HepG2 (cell line): ENCODE data around the gene SPTBN4. TPM values are rescaled to one million over a fixed set of nuclear protein-coding genes. Genes with fewer than 3 reads are reported as not detected.

Experiments
- CHD4 ChIP-seq: fragments of 200-600 bp; sonication (generic); IDR thresholded peaks from 2 replicates; pipeline ENCODE4 v1.7.0; 2017; ENCODE audit warnings: mild to moderate bottlenecking, low read length, borderline replicate concordance
- DPF2 ChIP-seq: sonication (generic); formaldehyde crosslinking; IDR thresholded peaks from 2 replicates; pipeline ENCODE4 v1.4.0; 2020; ENCODE audit warnings: mild to moderate bottlenecking, low read depth, missing genetic modification reagents, borderline replicate concordance
- GATA4 ChIP-seq: sonication (generic); IDR thresholded peaks from 2 replicates; pipeline ENCODE4 v1.6.1; 2016; ENCODE audit warnings: antibody characterized with exemption, low read depth, borderline replicate concordance
- IKZF1 ChIP-seq: fragments of 450-650 bp; IDR thresholded peaks from 2 replicates; pipeline ENCODE4 v1.7.1; 2016
- IRX3 ChIP-seq: sonication (generic); formaldehyde crosslinking; IDR thresholded peaks from 2 replicates; pipeline ENCODE4 v1.8.1; 2023; ENCODE audit warnings: mild to moderate bottlenecking, low read depth, missing genetic modification reagents, borderline replicate concordance
- KDM1A ChIP-seq: IDR thresholded peaks from 2 replicates; pipeline ENCODE4 v1.6.1; 2016; ENCODE audit warnings: missing compliant biosample characterization
- MLLT10 ChIP-seq: sonication (generic); formaldehyde crosslinking; IDR thresholded peaks from 2 replicates; pipeline ENCODE4 v1.4.0; 2020; ENCODE audit warnings: missing genetic modification reagents
- NCOR1 ChIP-seq: fragments of 200-600 bp; sonication (generic); IDR thresholded peaks from 2 replicates; pipeline ENCODE4 v1.7.0; 2017; ENCODE audit warnings: antibody characterized with exemption, low read length, borderline replicate concordance
- POLR2A ChIP-seq, 2 experiments: IDR thresholded peaks; 2 replicates each; pipeline ENCODE4 v1.6.1; 2011; ENCODE audit warnings: low read depth in 2 of 2, low read length in 2 of 2, mild to moderate bottlenecking in 1 of 2, moderate library complexity in 1 of 2; ENCODE audit not compliant: insufficient read depth in 1 of 2
- POLR2G ChIP-seq: fragments of 200-400 bp; formaldehyde crosslinking; IDR thresholded peaks from 2 replicates; pipeline ENCODE4 v1.6.1; 2018; ENCODE audit warnings: mild to moderate bottlenecking, low read depth, low read length, moderate library complexity
- PRMT3 ChIP-seq: sonication (generic); formaldehyde crosslinking; IDR thresholded peaks from 2 replicates; pipeline ENCODE4 v1.8.1; 2022; ENCODE audit warnings: low read depth, mild to moderate bottlenecking, moderate library complexity, missing genetic modification reagents, borderline replicate concordance
- TBX2 ChIP-seq: sonication (generic); formaldehyde crosslinking; IDR thresholded peaks from 2 replicates; pipeline ENCODE4 v1.5.0; 2020; ENCODE audit warnings: missing genetic modification reagents, mild to moderate bottlenecking, borderline replicate concordance
- ZFP36 ChIP-seq: fragments of 150-350 bp; IDR thresholded peaks from 2 replicates; pipeline ENCODE4 v1.6.1; 2018; ENCODE audit warnings: borderline replicate concordance, low read length, low read depth; ENCODE audit not compliant: partially characterized antibody
- ZNF160 ChIP-seq: sonication (generic); formaldehyde crosslinking; IDR thresholded peaks from 2 replicates; pipeline ENCODE4 v1.8.0; 2022; ENCODE audit warnings: mild to moderate bottlenecking, inconsistent platforms, missing genetic modification reagents
- ZNF224 ChIP-seq: sonication (generic); formaldehyde crosslinking; IDR thresholded peaks from 2 replicates; pipeline ENCODE4 v1.5.0; 2020; ENCODE audit warnings: mild to moderate bottlenecking, missing genetic modification reagents
- ZNF550 ChIP-seq: sonication (generic); formaldehyde crosslinking; IDR thresholded peaks from 2 replicates; pipeline ENCODE4 v1.4.0; 2020; ENCODE audit warnings: mild to moderate bottlenecking, missing genetic modification reagents, borderline replicate concordance
- ZNF652 ChIP-seq: IDR thresholded peaks from 2 replicates; pipeline ENCODE4 v1.6.1; 2016; ENCODE audit warnings: low read depth, borderline replicate concordance
- ZNF775 ChIP-seq: sonication (generic); formaldehyde crosslinking; IDR thresholded peaks from 2 replicates; pipeline ENCODE4 v1.4.0; 2020; ENCODE audit warnings: missing genetic modification reagents, mild to moderate bottlenecking, moderate library complexity, borderline replicate concordance
- polyA plus RNA-seq, 8 experiments: library from polyadenylated mRNA; depleted of rRNA in 3 of 8; stranded (reverse) in 7 of 8; unstranded in 1 of 8; fragments of >200 nt; fragmentation: Illumina TruSeq in 4 of 8; extraction: Trizol in 4 of 8; gene quantifications; 2 replicates each; pipeline versions ENCODE4 v1.2.1 to v1.2.3, GENCODE V29; 2011 to 2016; ENCODE audit warnings: low read depth in 4 of 8, missing spikeins in 1 of 8, mixed read lengths in 1 of 8; ENCODE audit not compliant: insufficient read depth in 1 of 8
- total RNA-seq, 5 experiments: library from RNA; depleted of rRNA; stranded (reverse); fragments of >200 nt; fragmentation: Illumina TruSeq; extraction: Trizol; gene quantifications; 2 replicates each; pipeline ENCODE4 v1.2.3, GENCODE V29; 2016; ENCODE audit warnings: low read depth in 1 of 5
- TF ChIP-seq, protein P1 (sequence below): IDR thresholded peaks from 2 replicates; pipeline ENCODE4 v1.6.1; 2016; ENCODE audit warnings: missing compliant biosample characterization, missing genetic modification reagents, borderline replicate concordance
- TF ChIP-seq, protein P2 (sequence below): sonication (generic); formaldehyde crosslinking; IDR thresholded peaks from 2 replicates; pipeline ENCODE4 v1.4.0; 2020; ENCODE audit warnings: missing genetic modification reagents, mild to moderate bottlenecking, borderline replicate concordance
- TF ChIP-seq, protein P3 (sequence below): sonication (generic); formaldehyde crosslinking; IDR thresholded peaks from 2 replicates; pipeline ENCODE4 v1.4.0; 2020; ENCODE audit warnings: missing genetic modification reagents; ENCODE audit errors: not compliant biosample characterization

The SPTBN4 gene
- total and polyA plus RNA-seq, 2 of the 13 experiments (the other 11 are each of a cell fraction or from before 2014, with no cell fraction given): 0.11 TPM

DNA sequence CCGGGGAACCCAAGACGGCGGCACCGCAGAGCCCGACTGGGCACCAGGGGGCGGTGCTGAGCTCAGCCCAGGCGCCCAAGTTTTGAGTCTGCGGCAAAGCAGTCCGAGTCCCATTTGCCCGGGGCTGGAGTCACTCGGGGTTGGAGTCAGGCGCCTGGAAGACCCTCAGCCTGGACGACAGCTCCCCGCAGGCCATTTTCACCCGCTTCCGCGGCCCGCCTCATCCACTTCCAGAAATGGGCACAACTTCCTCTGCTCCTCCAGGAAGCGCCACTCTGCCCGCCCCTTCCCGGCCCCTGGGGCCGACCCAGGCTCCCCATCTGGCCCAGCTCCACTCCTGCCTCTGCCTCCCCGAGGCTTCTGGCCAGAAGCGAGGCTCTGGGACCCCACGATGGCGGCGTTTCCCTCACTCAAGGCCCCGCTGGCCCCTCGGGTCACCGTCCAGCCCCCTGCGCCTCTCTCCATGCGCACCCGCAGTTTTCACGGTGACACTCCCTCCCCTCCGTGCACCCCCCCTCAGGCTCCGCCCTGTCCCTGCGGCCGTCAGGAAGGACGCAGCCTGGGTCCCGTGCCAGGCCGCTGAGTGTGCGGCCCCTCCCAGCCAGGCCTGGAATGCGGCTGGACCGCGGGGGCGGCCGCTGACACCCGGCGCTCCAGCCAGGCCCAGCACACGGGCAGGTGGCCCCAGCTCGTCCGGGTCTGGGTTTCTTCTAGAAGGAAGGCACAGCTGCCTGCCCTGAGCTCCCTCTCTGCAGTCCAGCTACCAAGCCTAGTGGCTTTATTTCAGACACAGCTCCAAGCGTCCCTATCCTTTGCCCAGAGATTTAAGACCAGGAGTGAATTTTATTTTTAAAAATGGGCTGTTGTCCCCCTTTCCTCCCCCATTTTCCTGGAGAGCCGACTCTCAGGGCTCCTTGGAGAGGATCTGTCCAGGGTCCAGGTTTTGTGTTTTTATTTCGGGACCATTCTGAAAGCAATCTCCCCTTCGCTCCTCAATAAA is 45.7 kb upstream of the SPTBN4 start (continued):
- TF ChIP-seq, protein P1, sequence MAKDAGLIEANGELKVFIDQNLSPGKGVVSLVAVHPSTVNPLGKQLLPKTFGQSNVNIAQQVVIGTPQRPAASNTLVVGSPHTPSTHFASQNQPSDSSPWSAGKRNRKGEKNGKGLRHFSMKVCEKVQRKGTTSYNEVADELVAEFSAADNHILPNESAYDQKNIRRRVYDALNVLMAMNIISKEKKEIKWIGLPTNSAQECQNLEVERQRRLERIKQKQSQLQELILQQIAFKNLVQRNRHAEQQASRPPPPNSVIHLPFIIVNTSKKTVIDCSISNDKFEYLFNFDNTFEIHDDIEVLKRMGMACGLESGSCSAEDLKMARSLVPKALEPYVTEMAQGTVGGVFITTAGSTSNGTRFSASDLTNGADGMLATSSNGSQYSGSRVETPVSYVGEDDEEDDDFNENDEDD: peak; percentile 35; the same call in 1 of the 2 replicates
- TF ChIP-seq PRMT3 (CRISPR knock-in tag) (no peak), POLR2G (peak; percentile 84), KDM1A (CRISPR knock-in tag) (no peak), ZFP36 (peak; percentile 77), MLLT10 (CRISPR knock-in tag) (no peak), ZNF775 (CRISPR knock-in tag) (no peak), ZNF160 (peak; percentile 93), IKZF1 (no peak), DPF2 (CRISPR knock-in tag) (no peak), ZNF550 (no peak), NCOR1 (no peak), ZNF652 (no peak), ZNF224 (CRISPR knock-in tag) (0 out of 2 replicates have a peak, but pooled peaks have one; percentile 82), GATA4 (peak; percentile 25; the same call in 1 of the 2 replicates), CHD4 (no peak), IRX3 (CRISPR knock-in tag) (no peak; the same call in 1 of the 2 replicates), TBX2 (CRISPR knock-in tag) (peak; percentile 95), POLR2A (IDR thresholded peaks at IDR 0.05; ENCODE audit: insufficient read depth in 1 of 2, low read depth in 2 of 2, low read length in 2 of 2) (peak; percentile 69 to 85)
- TF ChIP-seq, protein P2, sequence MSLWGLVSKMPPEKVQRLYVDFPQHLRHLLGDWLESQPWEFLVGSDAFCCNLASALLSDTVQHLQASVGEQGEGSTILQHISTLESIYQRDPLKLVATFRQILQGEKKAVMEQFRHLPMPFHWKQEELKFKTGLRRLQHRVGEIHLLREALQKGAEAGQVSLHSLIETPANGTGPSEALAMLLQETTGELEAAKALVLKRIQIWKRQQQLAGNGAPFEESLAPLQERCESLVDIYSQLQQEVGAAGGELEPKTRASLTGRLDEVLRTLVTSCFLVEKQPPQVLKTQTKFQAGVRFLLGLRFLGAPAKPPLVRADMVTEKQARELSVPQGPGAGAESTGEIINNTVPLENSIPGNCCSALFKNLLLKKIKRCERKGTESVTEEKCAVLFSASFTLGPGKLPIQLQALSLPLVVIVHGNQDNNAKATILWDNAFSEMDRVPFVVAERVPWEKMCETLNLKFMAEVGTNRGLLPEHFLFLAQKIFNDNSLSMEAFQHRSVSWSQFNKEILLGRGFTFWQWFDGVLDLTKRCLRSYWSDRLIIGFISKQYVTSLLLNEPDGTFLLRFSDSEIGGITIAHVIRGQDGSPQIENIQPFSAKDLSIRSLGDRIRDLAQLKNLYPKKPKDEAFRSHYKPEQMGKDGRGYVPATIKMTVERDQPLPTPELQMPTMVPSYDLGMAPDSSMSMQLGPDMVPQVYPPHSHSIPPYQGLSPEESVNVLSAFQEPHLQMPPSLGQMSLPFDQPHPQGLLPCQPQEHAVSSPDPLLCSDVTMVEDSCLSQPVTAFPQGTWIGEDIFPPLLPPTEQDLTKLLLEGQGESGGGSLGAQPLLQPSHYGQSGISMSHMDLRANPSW: no peak; the same call in 1 of the 2 replicates
- TF ChIP-seq, protein P3, sequence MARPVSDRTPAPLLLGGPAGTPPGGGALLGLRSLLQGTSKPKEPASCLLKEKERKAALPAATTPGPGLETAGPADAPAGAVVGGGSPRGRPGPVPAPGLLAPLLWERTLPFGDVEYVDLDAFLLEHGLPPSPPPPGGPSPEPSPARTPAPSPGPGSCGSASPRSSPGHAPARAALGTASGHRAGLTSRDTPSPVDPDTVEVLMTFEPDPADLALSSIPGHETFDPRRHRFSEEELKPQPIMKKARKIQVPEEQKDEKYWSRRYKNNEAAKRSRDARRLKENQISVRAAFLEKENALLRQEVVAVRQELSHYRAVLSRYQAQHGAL (CRISPR knock-in tag): no peak
